HEK293 (cell line): ENCODE data around the gene TMEM14C.

Source experiments
- BCL11A ChIP-seq: fragments of 450-650 bp; formaldehyde crosslinking; IDR thresholded peaks from 2 replicates; pipeline ENCODE4 v1.5.1; 2016; ENCODE audit warnings: low read depth, missing biosample characterization, missing genetic modification characterization
- GLIS2 ChIP-seq: fragments of 450-650 bp; formaldehyde crosslinking; IDR thresholded peaks from 2 replicates; pipeline ENCODE4 v1.5.1; 2016; ENCODE audit warnings: missing biosample characterization, missing genetic modification characterization
- HOXC10 ChIP-seq: sonication (generic); formaldehyde crosslinking; IDR thresholded peaks from 2 replicates; pipeline ENCODE4 v1.8.1; 2023; ENCODE audit warnings: mild to moderate bottlenecking, missing genetic modification reagents
- KLF8 ChIP-seq: fragments of 450-650 bp; formaldehyde crosslinking; IDR thresholded peaks from 2 replicates; pipeline ENCODE4 v1.5.1; 2016; ENCODE audit warnings: missing biosample characterization, missing genetic modification characterization
- MEIS1 ChIP-seq: sonication (generic); formaldehyde crosslinking; IDR thresholded peaks from 2 replicates; pipeline ENCODE4 v1.8.1; 2022; ENCODE audit warnings: missing genetic modification reagents, mild to moderate bottlenecking, borderline replicate concordance
- PRDM10 ChIP-seq: fragments of 450-650 bp; formaldehyde crosslinking; IDR thresholded peaks from 2 replicates; pipeline ENCODE4 v1.5.1; 2016; ENCODE audit warnings: missing biosample characterization, missing genetic modification characterization
- SETDB1 ChIP-seq: IDR thresholded peaks from one replicate; pipeline ENCODE4 v1.6.1; 2017; ENCODE audit warnings: mild to moderate bottlenecking, low read length, moderate library complexity, mixed read lengths; ENCODE audit not compliant: insufficient read length
- SP3 ChIP-seq: fragments of 450-650 bp; formaldehyde crosslinking; IDR thresholded peaks from 2 replicates; pipeline ENCODE4 v1.5.1; 2016; ENCODE audit warnings: missing biosample characterization, missing genetic modification characterization
- TCF7L2 ChIP-seq: IDR thresholded peaks from 2 replicates; pipeline ENCODE4 v1.6.1; 2011; ENCODE audit warnings: low read depth, mild to moderate bottlenecking, inconsistent platforms, low read length, moderate library complexity, borderline replicate concordance
- ZBTB8A ChIP-seq: fragments of 450-650 bp; formaldehyde crosslinking; IDR thresholded peaks from 2 replicates; pipeline ENCODE4 v1.5.1; 2016; ENCODE audit warnings: missing biosample characterization, missing genetic modification characterization
- ZEB2 ChIP-seq: fragments of 450-650 bp; formaldehyde crosslinking; IDR thresholded peaks from 2 replicates; pipeline ENCODE4 v1.5.1; 2016; ENCODE audit warnings: missing biosample characterization, missing genetic modification characterization
- ZNF114 ChIP-seq: fragments of 450-650 bp; formaldehyde crosslinking; IDR thresholded peaks from 2 replicates; pipeline ENCODE4 v1.5.0; 2017; ENCODE audit warnings: missing biosample characterization, missing genetic modification characterization
- ZNF2 ChIP-seq: fragments of 450-650 bp; formaldehyde crosslinking; IDR thresholded peaks from 2 replicates; pipeline ENCODE4 v1.5.1; 2016; ENCODE audit warnings: missing biosample characterization, missing genetic modification characterization
- ZNF23 ChIP-seq: fragments of 450-650 bp; formaldehyde crosslinking; IDR thresholded peaks from 2 replicates; pipeline ENCODE4 v1.5.1; 2016; ENCODE audit warnings: missing biosample characterization, missing genetic modification characterization, borderline replicate concordance
- ZNF266 ChIP-seq: fragments of 450-650 bp; formaldehyde crosslinking; IDR thresholded peaks from 2 replicates; pipeline ENCODE4 v1.5.1; 2016; ENCODE audit warnings: missing biosample characterization, missing genetic modification characterization, low read depth
- ZNF324 ChIP-seq: fragments of 450-650 bp; formaldehyde crosslinking; IDR thresholded peaks from 2 replicates; pipeline ENCODE4 v1.5.1; 2016; ENCODE audit warnings: missing biosample characterization, missing genetic modification characterization
- ZNF335 ChIP-seq: fragments of 450-650 bp; formaldehyde crosslinking; conservative IDR thresholded peaks from 2 replicates; pipeline ENCODE4 v1.5.1; 2016; ENCODE audit warnings: missing biosample characterization, missing genetic modification characterization
- ZNF341 ChIP-seq: fragments of 450-650 bp; formaldehyde crosslinking; IDR thresholded peaks from 2 replicates; pipeline ENCODE4; 2016; ENCODE audit warnings: low read depth, missing biosample characterization, missing genetic modification characterization
- ZNF404 ChIP-seq: fragments of 450-650 bp; formaldehyde crosslinking; IDR thresholded peaks from 2 replicates; pipeline ENCODE4 v1.5.1; 2017; ENCODE audit warnings: missing biosample characterization, missing genetic modification characterization
- ZNF510 ChIP-seq: fragments of 450-650 bp; formaldehyde crosslinking; IDR thresholded peaks from 2 replicates; pipeline ENCODE4 v1.5.1; 2018; ENCODE audit warnings: mild to moderate bottlenecking, missing genetic modification characterization, missing biosample characterization; ENCODE audit not compliant: insufficient replicate concordance
- ZNF529 ChIP-seq: fragments of 450-650 bp; formaldehyde crosslinking; IDR thresholded peaks from 2 replicates; pipeline ENCODE4 v1.5.1; 2017; ENCODE audit warnings: missing genetic modification characterization, missing biosample characterization; ENCODE audit not compliant: insufficient replicate concordance
- ZNF600 ChIP-seq: fragments of 450-650 bp; formaldehyde crosslinking; IDR thresholded peaks from 2 replicates; pipeline ENCODE4 v1.5.1; 2016; ENCODE audit warnings: missing biosample characterization, missing genetic modification characterization
- ZNF621 ChIP-seq: fragments of 450-650 bp; formaldehyde crosslinking; IDR thresholded peaks from 2 replicates; pipeline ENCODE4 v1.5.1; 2017; ENCODE audit warnings: missing biosample characterization, missing genetic modification characterization
- ZNF76 ChIP-seq: fragments of 450-650 bp; formaldehyde crosslinking; IDR thresholded peaks from 2 replicates; pipeline ENCODE4; 2016; ENCODE audit warnings: low read depth, missing biosample characterization, missing genetic modification characterization, borderline replicate concordance
- ZNF830 ChIP-seq: fragments of 450-650 bp; IDR thresholded peaks from 2 replicates; pipeline ENCODE4 v1.5.0; 2018; ENCODE audit warnings: missing biosample characterization, missing genetic modification characterization, low read depth, mild to moderate bottlenecking, moderate library complexity
- ZSCAN30 ChIP-seq: fragments of 450-650 bp; IDR thresholded peaks from 2 replicates; pipeline ENCODE4 v1.5.1; 2018; ENCODE audit warnings: missing biosample characterization, mild to moderate bottlenecking, missing genetic modification characterization, moderate library complexity
- TF ChIP-seq, protein P1 (sequence below): fragments of 450-650 bp; formaldehyde crosslinking; IDR thresholded peaks from 2 replicates; pipeline ENCODE4 v1.5.1; 2016; ENCODE audit warnings: missing biosample characterization, missing genetic modification characterization
- TF ChIP-seq, protein P2 (sequence below): fragments of 450-650 bp; formaldehyde crosslinking; IDR thresholded peaks from 2 replicates; pipeline ENCODE4 v1.5.1; 2016; ENCODE audit warnings: missing biosample characterization, missing genetic modification characterization
- TF ChIP-seq, protein P3 (sequence below): fragments of 450-650 bp; formaldehyde crosslinking; IDR thresholded peaks from 2 replicates; pipeline ENCODE4 v1.5.1; 2016; ENCODE audit warnings: missing biosample characterization, missing genetic modification characterization
- TF ChIP-seq, protein P4 (sequence below): fragments of 450-650 bp; formaldehyde crosslinking; IDR thresholded peaks from 2 replicates; pipeline ENCODE4 v1.5.1; 2016; ENCODE audit warnings: missing biosample characterization, missing genetic modification characterization

Gene TMEM14C

GRCh38 chr6:10747251-10747972 lies 24.5 kb downstream of the TMEM14C start, which contains the start of gene TMEM14B (continued):
- peak; percentile 57; the same call in 1 of the 2 replicates for TF ChIP-seq GLIS2 (tag by site-specific recombination)
- TF ChIP-seq ZSCAN30, result 0 out of 2 replicates have a peak, but pooled peaks have one; percentile 9
- peak; percentile 54; the same call in 1 of the 2 replicates for TF ChIP-seq ZNF600 (tag by site-specific recombination)
- TF ChIP-seq, protein P1, sequence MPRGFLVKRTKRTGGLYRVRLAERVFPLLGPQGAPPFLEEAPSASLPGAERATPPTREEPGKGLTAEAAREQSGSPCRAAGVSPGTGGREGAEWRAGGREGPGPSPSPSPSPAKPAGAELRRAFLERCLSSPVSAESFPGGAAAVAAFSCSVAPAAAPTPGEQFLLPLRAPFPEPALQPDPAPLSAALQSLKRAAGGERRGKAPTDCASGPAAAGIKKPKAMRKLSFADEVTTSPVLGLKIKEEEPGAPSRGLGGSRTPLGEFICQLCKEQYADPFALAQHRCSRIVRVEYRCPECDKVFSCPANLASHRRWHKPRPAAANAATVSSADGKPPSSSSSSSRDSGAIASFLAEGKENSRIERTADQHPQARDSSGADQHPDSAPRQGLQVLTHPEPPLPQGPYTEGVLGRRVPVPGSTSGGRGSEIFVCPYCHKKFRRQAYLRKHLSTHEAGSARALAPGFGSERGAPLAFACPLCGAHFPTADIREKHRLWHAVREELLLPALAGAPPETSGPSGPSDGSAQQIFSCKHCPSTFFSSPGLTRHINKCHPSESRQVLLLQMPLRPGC (tag by site-specific recombination), result peak; percentile 14; the same call in 1 of the 2 replicates
- TF ChIP-seq TCF7L2, result no peak
- TF ChIP-seq, protein P2, sequence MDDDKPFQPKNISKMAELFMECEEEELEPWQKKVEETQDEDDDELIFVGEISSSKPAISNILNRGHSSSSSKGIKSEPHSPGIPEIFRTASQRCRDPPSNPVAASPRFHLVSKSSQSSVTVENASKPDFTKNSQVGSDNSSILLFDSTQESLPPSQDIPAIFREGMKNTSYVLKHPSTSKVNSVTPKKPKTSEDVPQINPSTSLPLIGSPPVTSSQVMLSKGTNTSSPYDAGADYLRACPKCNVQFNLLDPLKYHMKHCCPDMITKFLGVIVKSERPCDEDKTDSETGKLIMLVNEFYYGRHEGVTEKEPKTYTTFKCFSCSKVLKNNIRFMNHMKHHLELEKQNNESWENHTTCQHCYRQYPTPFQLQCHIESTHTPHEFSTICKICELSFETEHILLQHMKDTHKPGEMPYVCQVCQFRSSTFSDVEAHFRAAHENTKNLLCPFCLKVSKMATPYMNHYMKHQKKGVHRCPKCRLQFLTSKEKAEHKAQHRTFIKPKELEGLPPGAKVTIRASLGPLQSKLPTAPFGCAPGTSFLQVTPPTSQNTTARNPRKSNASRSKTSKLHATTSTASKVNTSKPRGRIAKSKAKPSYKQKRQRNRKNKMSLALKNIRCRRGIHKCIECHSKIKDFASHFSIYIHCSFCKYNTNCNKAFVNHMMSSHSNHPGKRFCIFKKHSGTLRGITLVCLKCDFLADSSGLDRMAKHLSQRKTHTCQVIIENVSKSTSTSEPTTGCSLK (tag by site-specific recombination), result no peak
- TF ChIP-seq ZNF23 (tag by site-specific recombination), result no peak
- TF ChIP-seq ZNF830 (tag by site-specific recombination), result no peak
- TF ChIP-seq, protein P3, sequence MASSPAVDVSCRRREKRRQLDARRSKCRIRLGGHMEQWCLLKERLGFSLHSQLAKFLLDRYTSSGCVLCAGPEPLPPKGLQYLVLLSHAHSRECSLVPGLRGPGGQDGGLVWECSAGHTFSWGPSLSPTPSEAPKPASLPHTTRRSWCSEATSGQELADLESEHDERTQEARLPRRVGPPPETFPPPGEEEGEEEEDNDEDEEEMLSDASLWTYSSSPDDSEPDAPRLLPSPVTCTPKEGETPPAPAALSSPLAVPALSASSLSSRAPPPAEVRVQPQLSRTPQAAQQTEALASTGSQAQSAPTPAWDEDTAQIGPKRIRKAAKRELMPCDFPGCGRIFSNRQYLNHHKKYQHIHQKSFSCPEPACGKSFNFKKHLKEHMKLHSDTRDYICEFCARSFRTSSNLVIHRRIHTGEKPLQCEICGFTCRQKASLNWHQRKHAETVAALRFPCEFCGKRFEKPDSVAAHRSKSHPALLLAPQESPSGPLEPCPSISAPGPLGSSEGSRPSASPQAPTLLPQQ (tag by site-specific recombination), result peak; percentile 57; the same call in 1 of the 2 replicates
- no peak for TF ChIP-seq ZNF114 (tag by site-specific recombination)
- TF ChIP-seq ZNF529 (tag by site-specific recombination), result no peak
- TF ChIP-seq ZNF335 (tag by site-specific recombination), result peak; percentile 88
- no peak for TF ChIP-seq ZNF404 (tag by site-specific recombination)
- no peak for TF ChIP-seq ZNF510
- TF ChIP-seq ZNF621 (tag by site-specific recombination), result no peak
- no peak; the same call in 1 of the 2 replicates for TF ChIP-seq ZNF2
- no peak for TF ChIP-seq SETDB1
- TF ChIP-seq, protein P4, sequence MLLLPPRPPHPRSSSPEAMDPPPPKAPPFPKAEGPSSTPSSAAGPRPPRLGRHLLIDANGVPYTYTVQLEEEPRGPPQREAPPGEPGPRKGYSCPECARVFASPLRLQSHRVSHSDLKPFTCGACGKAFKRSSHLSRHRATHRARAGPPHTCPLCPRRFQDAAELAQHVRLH (tag by site-specific recombination), result no peak
- TF ChIP-seq KLF8 (tag by site-specific recombination), result peak; percentile 78
- TF ChIP-seq PRDM10 (tag by site-specific recombination), result peak; percentile 67
- TF ChIP-seq ZNF76 (tag by site-specific recombination), result peak; percentile 50; the same call in 1 of the 2 replicates
- TF ChIP-seq ZNF266 (tag by site-specific recombination), result no peak
- TF ChIP-seq ZBTB8A, result peak; percentile 42; the same call in 1 of the 2 replicates
- TF ChIP-seq MEIS1 (CRISPR knock-in tag), result no peak
- no peak for TF ChIP-seq HOXC10 (CRISPR knock-in tag)
- TF ChIP-seq ZNF341 (tag by site-specific recombination), result peak; percentile 19; the same call in 1 of the 2 replicates
- TF ChIP-seq ZNF324 (tag by site-specific recombination), result peak; percentile 57; the same call in 1 of the 2 replicates
- TF ChIP-seq BCL11A, result no peak
- peak; percentile 95 for TF ChIP-seq SP3 (tag by site-specific recombination)
- peak; percentile 86 for TF ChIP-seq ZEB2 (tag by site-specific recombination)
